PC-3 (cell line): Measurements from ENCODE around the gene IRF5.

Source experiments
- EZH2 ChIP-seq: fragments of 300-600 bp; sonication (generic); IDR thresholded peaks from one replicate; pipeline ENCODE4 v1.6.1; 2017; ENCODE audit warnings: antibody characterized with exemption, mild to moderate bottlenecking, low read length; ENCODE audit not compliant: unreplicated experiment
- EZH2phosphoT487 ChIP-seq: fragments of 300-600 bp; sonication (generic); IDR thresholded peaks from 2 replicates; pipeline ENCODE4 v1.6.1; 2018; ENCODE audit warnings: mild to moderate bottlenecking, antibody characterized with exemption, low read length, borderline replicate concordance
- TF ChIP-seq, protein P1 (sequence below): fragments of 300-600 bp; sonication (generic); conservative IDR thresholded peaks from 2 replicates; pipeline ENCODE4 v1.5.1; 2017; ENCODE audit warnings: antibody characterized with exemption, low read depth, mild to moderate bottlenecking, low read length

DNA sequence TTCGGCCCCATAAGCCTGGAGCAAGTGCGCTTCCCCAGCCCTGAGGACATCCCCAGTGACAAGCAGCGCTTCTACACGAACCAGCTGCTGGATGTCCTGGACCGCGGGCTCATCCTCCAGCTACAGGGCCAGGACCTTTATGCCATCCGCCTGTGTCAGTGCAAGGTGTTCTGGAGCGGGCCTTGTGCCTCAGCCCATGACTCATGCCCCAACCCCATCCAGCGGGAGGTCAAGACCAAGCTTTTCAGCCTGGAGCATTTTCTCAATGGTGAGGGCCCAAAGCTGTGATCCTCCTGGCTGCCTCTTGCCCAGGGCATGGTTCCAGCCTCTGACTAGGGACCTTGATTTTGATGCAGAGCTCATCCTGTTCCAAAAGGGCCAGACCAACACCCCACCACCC lies 10.1 kb downstream of the IRF5 start:
- TF ChIP-seq, protein P1, sequence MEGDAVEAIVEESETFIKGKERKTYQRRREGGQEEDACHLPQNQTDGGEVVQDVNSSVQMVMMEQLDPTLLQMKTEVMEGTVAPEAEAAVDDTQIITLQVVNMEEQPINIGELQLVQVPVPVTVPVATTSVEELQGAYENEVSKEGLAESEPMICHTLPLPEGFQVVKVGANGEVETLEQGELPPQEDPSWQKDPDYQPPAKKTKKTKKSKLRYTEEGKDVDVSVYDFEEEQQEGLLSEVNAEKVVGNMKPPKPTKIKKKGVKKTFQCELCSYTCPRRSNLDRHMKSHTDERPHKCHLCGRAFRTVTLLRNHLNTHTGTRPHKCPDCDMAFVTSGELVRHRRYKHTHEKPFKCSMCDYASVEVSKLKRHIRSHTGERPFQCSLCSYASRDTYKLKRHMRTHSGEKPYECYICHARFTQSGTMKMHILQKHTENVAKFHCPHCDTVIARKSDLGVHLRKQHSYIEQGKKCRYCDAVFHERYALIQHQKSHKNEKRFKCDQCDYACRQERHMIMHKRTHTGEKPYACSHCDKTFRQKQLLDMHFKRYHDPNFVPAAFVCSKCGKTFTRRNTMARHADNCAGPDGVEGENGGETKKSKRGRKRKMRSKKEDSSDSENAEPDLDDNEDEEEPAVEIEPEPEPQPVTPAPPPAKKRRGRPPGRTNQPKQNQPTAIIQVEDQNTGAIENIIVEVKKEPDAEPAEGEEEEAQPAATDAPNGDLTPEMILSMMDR, result no peak
- TF ChIP-seq EZH2phosphoT487 (no peak), EZH2 (no peak)
